T-helper 22 cell (primary cell): ENCODE data around the gene ZFAND2B.
A peak's percentile ranks its signal among the peaks of the same experiment; 100 is the strongest.
"Not testable (repeated sequence)": the region's sequence is repeated elsewhere in the genome, so short reads cannot be mapped to it uniquely, and the experiment has no call there.

Experiments
- DNase-seq: peaks from one replicate; pipeline ENCODE4 v3.0.0-alpha.2; 2020; ENCODE audit warnings: low read depth

ZFAND2B gene

GRCh38 chr2:219175928-219176817, 30.4 kb upstream of the ZFAND2B start:
- DNase-seq, result no peak

DNA sequence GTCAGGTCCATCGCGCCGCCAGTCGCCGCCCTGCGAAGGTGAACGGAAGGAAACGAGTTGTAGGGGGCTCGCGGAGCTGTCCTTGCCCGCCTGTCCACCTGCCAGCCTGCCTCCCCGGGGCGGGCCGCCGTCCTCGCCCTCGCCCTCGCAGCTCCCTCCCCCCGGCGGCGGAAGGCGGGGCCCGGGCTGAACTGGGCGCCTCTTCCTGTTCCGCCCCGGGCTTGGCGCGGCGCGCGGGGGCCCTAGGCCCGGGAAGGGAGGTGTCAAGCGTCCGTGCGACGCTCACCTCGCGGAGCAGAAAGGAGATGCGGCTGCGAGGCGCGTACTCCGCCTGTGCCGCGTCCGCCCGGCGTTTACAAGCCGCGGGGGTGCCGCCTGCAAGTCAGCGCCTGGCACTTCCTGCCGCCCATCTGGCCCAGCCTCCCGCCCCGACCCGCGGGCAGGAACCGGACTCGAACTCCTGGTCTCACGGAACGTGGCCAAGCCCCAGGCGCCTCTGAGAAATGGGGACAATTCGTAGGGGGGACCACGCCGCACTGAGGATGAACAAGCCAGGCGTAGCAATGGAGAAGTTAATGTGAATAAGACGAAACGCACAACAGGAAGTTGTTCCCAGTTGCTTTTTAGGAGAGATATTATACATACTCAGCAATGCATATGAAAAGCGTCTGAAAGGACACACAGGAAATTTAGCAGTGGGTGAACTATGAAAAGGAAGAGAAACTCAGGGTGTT, 29.6 kb upstream of the ZFAND2B start, which contains the start of gene CNPPD1:
Gene CNPPD1, minus strand, starts transcription at position 108 of the 734 bp plus-strand sequence. Its CDS starts 97 bp downstream, at position 11.
- peak; percentile 79 for DNase-seq

DNA sequence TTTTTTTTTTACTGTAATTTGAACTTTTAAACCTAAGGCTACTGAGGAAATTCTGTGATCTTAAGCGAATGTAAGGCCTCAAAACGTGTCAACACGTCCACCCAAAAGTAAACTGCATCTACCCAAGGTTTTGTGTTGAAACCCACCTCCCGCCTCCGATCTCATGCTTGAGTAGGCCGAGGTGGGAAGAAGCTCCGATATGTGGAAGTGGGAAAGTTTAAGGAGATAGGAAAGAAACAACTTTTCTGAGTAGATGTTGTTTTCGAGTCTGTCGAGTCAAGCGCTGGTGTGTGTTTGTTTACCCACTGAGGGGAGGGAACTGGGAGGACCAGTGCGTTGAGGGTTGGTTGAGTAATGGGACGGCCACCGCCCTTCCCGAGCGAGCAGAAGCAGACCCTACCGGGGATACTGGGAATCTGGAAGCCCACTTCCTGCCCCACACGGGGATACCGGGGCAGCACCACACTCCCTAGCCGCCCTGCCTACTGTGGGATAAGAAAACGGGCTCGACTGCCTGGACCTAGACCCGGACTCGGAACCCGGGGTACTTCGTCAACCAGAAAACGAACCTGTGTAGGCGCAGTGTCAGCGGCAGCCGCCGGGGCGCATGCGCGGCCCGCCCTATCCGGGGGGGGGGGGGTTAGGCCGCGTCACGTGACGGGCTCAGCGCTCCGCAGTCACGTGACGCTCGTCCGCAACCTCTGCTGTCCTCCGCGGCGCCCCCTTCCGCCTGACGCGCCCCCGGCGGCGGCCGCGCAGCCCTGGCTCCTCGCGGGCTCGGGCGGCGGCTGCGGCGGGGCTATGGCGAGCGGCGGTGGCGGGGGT, 28.8 kb upstream of the ZFAND2B start, which contains the start of gene RETREG2:
Gene RETREG2, plus strand, starts transcription at position 724 of the 825 bp plus-strand sequence. Its CDS starts 78 bp downstream, at position 802.
- DNase-seq, result peak; percentile 76

DNA sequence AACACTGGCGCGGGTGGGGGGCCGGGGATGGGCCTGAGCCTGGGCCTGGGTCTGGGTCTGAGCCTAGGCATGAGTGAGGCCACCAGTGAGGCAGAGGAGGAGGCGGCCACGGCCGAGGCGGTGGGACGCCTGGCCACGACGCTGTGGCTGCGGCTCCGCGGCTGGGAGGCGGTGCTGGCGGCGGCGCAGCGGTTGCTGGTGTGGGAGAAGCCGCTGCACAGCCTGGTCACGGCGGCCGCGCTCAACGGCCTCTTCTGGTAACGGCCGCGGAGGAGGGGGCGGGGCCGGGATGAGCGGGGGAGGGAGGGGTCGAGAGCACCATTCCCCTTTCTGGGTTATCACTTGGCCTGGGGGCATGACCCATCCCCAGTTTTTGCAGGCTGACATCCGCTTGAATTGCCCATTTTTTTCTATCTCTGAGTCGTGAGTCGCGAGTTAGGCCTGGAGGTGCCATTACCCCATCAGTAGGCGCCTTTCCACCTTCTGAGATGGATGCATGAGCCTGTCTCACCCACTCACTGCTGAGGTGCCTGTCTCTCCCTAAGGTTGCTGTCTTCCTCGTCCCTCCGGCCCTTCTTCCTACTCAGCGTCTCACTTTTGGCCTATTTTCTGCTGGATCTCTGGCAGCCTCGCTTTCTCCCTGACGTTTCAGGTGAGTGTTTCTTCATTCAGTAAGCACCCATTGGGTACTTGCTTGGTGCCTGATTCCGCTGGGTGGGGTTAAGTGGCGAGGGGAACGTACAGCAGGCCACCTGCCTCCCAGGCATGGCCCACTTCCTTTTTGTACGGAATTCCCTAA, 28.0 kb upstream of the ZFAND2B start:
- peak; percentile 35 for DNase-seq

DNA sequence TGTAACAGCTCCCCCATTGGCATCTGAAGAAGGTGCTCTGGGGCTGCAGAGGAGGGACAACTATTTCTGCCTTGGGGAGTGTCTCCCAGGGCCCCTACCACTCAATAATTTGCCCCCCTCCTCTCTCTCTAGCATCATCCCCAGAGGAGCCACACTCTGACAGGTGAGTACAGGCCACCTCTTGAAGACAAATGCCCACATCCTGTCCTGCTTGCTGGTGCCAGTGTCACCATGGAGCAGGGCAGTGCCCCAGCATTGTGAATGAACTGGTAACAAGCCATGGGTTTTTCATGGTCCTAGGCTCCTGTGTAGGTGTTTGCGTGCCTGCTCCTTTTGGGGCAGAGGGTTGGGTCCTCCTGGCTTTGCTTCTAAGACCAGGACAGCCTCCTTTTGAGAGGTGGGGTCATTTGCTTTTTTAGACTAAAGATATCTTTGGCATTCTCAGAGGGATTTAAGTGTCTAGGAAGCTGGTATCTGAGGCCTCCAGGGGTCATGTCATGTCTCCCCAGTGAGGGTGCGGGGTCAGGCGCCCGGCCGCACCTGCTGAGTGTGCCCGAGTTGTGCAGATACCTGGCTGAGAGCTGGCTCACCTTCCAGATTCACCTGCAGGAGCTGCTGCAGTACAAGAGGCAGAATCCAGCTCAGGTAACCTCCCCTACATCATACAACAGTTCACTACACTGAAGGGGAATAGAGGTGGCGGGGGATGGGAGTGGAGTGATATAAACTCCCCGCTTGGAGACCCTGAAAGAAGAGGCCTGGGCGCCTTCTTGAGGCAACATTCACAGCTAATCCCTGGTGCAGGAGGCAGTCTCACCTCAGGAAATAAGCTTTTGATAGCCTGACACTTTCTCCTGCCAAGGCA, 26.7 kb upstream of the ZFAND2B start:
- no peak for DNase-seq

GRCh38 chr2:219180961-219181360, 25.6 kb upstream of the ZFAND2B start:
- no peak for DNase-seq

- no peak for DNase-seq
These were observed 25.1 kb upstream of the ZFAND2B start for GRCh38 chr2:219181531-219181930.

- no peak for DNase-seq
These were observed 24.0 kb upstream of the ZFAND2B start for GRCh38 chr2:219182331-219183150.

DNA sequence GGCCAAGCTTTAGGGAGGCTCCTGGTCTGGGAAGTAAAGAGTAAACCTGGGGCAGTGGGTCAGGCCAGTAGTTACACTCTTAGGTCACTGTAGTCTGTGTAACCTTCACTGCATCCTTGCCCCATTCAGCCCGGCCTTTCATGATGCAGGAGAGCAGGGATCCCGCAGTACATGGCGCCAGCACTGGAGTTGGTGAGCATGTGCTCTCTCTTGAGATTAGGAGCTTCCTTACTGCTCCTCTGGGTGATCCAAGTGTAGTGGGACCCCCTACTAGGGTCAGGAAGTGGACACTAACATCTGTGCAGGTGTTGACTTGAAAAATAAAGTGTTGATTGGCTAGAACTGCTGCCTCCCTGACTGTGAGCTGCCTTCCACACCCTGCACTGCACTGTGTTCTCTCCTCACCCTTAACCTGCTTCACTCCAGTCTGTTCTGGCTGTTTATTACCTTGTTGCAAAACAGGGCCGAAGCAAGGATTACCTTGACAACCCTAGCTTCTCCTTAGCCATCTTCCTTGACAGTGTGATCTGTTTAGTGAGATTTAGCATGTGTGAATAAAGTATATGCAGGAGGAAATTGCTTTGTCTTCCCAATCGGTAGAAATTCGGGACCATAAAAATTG, 23.3 kb upstream of the ZFAND2B start:
- DNase-seq, result no peak

DNA sequence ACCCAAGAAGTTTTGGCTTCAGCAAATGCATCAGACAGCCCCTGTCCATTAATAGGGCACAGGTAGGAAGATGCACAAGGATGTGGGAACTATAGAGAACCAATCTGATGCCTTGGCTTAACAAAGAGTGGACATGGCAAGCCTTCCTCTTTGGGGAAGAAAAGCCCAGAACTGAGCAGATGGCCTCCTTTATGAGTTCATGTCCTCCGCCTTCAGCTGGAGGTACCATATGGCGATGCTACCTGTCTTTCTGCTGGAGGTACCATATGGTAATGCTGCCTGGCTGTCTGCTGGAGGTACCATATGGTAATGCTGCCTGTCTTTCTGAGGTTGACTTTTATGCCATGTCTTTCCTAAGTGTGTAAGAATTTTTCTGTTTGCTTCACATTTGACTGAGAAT, 22.5 kb upstream of the ZFAND2B start:
- DNase-seq, result no peak

- DNase-seq, result no peak
These were observed 19.7 kb upstream of the ZFAND2B start for GRCh38 chr2:219186754-219187456.

DNA sequence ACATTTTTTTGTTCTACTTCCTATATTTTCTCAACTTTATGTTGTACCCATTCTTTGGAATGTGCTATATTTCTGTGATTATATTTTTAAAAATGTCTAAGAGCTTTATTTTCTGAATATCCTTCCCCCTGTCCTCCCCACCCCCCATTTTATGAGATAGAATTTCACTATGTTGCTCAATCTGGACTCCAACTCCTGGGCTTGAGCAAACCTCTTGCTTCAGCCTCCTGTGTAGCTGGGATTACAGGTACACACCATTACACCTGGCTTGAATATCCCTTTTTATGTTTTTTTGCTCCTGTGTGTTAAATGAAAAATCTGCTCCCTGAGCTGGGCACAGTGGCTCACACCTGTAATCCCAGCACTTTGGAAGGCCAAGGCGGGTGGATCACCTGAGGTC, 9.2 kb upstream of the ZFAND2B start:
- DNase-seq, result no peak

- no peak for DNase-seq
These were observed 7.6 kb upstream of the ZFAND2B start for GRCh38 chr2:219198974-219199373.

GRCh38 chr2:219199470-219200211, 6.9 kb upstream of the ZFAND2B start:
- DNase-seq, result no peak

DNA sequence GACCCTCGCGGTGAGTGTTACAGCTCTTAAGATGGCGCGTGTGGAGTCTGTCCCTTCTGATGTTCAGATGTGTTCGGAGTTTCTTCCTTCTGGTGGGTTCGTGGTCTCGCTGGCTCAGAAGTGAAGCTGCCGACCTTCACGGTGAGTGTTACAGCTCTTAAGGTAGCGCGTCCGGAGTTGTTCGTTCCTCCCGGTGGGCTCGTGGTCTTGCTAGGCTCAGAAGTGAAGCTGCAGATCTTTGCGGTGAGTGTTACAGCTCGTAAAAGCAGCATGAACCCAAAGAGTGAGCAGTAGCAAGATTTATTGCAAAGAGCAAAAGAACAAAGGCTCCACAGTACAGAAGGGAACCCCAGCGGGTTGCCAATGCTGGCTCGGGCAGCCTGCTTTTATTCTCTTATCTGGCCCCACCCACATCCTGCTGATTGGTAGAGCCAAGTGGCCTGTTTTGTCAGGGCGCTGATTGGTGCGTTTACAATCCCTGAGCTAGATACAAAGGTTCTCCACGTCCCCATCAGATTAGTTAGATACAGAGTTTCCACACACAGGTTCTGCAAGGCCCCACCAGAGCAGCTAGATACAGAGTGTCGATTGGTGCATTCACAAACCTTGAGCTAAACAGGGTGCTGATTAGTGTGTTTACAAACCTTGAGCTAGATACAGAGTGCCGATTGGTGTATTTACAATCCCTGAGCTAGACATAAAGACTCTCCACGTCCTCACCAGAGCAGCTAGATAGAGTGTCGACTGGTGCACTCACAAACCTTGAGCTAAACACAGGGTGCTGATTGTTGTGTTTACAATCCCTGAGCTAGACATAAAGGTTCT, 5.9 kb upstream of the ZFAND2B start:
- DNase-seq, result not testable (repeated sequence)

GRCh38 chr2:219201331-219201730, 5.3 kb upstream of the ZFAND2B start:
- DNase-seq, result not testable (repeated sequence)
